GM19240 (cell line): ENCODE data around the gene HSD17B8.

ENCODE experiments used
- DNase-seq: peaks from one replicate; pipeline ENCODE4 v3.0.0; 2011; ENCODE audit warnings: low spot score; ENCODE audit not compliant: insufficient read length

HSD17B8 gene

GRCh38 chr6:33191383-33192104 lies 12.9 kb upstream of the HSD17B8 start:
- DNase-seq, result no peak

- no peak for DNase-seq
Observed at GRCh38 chr6:33192105-33192646, 12.3 kb upstream of the HSD17B8 start, which contains the start of gene COL11A2. TSS of gene COL11A2 (minus strand) at chr6:33192467. CDS start at chr6:33192240, 227 bp downstream.

- no peak for DNase-seq
Observed at GRCh38 chr6:33192671-33193602, 11.5 kb upstream of the HSD17B8 start.

GRCh38 chr6:33193619-33194018 lies 10.8 kb upstream of the HSD17B8 start:
- no peak for DNase-seq

GRCh38 chr6:33194431-33194979 lies 9.9 kb upstream of the HSD17B8 start:
- no peak for DNase-seq

GRCh38 chr6:33195304-33196165 lies 8.9 kb upstream of the HSD17B8 start:
- no peak for DNase-seq

- peak; percentile 76 for DNase-seq
Observed at GRCh38 chr6:33197431-33198048, 6.9 kb upstream of the HSD17B8 start.

GRCh38 chr6:33198159-33198852 lies 6.1 kb upstream of the HSD17B8 start:
- no peak for DNase-seq

- no peak for DNase-seq
Observed at GRCh38 chr6:33198853-33199436, 5.5 kb upstream of the HSD17B8 start.

- DNase-seq, result peak; percentile 69
Observed at GRCh38 chr6:33199687-33200218, 4.7 kb upstream of the HSD17B8 start.

GRCh38 chr6:33200219-33201146 lies 4.0 kb upstream of the HSD17B8 start, which contains the start of the genes RXRB and SLC39A7:
TSS of gene RXRB (minus strand) at chr6:33200665. CDS start at chr6:33200476, 189 bp downstream.
TSS of gene SLC39A7 (plus strand) at chr6:33200867. CDS start at chr6:33201246, 379 bp downstream.
- peak; percentile 91 for DNase-seq

GRCh38 chr6:33201147-33201545 lies 3.3 kb upstream of the HSD17B8 start:
- DNase-seq, result no peak

GRCh38 chr6:33201935-33202334 lies 2.5 kb upstream of the HSD17B8 start:
- DNase-seq, result no peak

GRCh38 chr6:33202799-33203198 lies 1.7 kb upstream of the HSD17B8 start:
- no peak for DNase-seq

- DNase-seq, result no peak
Observed at GRCh38 chr6:33203443-33204164, 851 bp upstream of the HSD17B8 start.

- DNase-seq, result no peak
Observed at GRCh38 chr6:33204165-33204414, 365 bp upstream of the HSD17B8 start.
